Upper lobe of right lung (tissue), 1 donor: ENCODE data around the gene LENEP. TPM values are rescaled to one million over a fixed set of nuclear protein-coding genes. Genes with fewer than 3 reads are reported as not detected.

Experiments used
- ATAC-seq: fragments of 200-7000 bp; cut with Tn5 transposase; one replicate; pipeline ENCODE4 v1.9.1; 2020; ENCODE audit warnings: mild to moderate bottlenecking, moderate library complexity
- DNase-seq: peaks from one replicate; pipeline ENCODE4 v3.0.0-alpha.2; 2020
- H3K27ac ChIP-seq: fragments of 200-600 bp; one replicate; pipeline ENCODE4 v1.8.0; 2022
- H3K27me3 ChIP-seq: fragments of 200-600 bp; one replicate; pipeline ENCODE4 v1.8.0; 2022; ENCODE audit warnings: mild to moderate bottlenecking
- H3K36me3 ChIP-seq: fragments of 200-600 bp; one replicate; pipeline ENCODE4 v1.8.0; 2022
- H3K4me1 ChIP-seq: fragments of 200-600 bp; one replicate; pipeline ENCODE4 v1.8.0; 2022
- H3K4me3 ChIP-seq: fragments of 200-600 bp; one replicate; pipeline ENCODE4 v1.8.0; 2022; ENCODE audit warnings: mild to moderate bottlenecking
- H3K9me3 ChIP-seq: fragments of 200-600 bp; one replicate; pipeline ENCODE4 v1.8.0; 2022
- CTCF ChIP-seq: fragments of 200-600 bp; IDR thresholded peaks from one replicate; pipeline ENCODE4 v1.8.0; 2022; ENCODE audit warnings: antibody characterized with exemption
- intact Hi-C: fragments of 100-400 bp; cut with DNase I; formaldehyde crosslinking; loops from one replicate; pipeline ENCODE4 v1.11.0; 2022
- total RNA-seq: library from RNA; stranded (reverse); fragmentation: NEBNext Ultra II Directional; extraction: Animal tissue kit (Norgen Biotek cat#: 25700); gene quantifications from one replicate; pipeline ENCODE4 v1.2.1, GENCODE V29; 2021
- donor health status: DM: no; HTN: yes; CAD: no; lungs with severe emphysema.

LENEP gene
- total RNA-seq, 1 donor from 2014 or later: not detected

GRCh38 chr1:154962156-154962749, 31.1 kb upstream of the LENEP start:
- Histone ChIP-seq H3K27me3 (no peaks in the 10 kb centered on the region), H3K27ac (peak overlapping the region; percentile 98), H3K36me3 (peaks cover 52% of the 10 kb centered on the region), H3K4me3 (peak overlapping the region; percentile 90), H3K4me1 (peaks cover 19% of the 10 kb centered on the region), H3K9me3 (no peaks in the 10 kb centered on the region)
- TF ChIP-seq CTCF: no peak
- ATAC-seq (peak; percentile 7), DNase-seq (peak; percentile 69)
- intact Hi-C loops: no loop called here

- H3K4me3 ChIP-seq: peak overlapping the region; percentile 90
- TF ChIP-seq CTCF: no peak
- peak overlapping the region; percentile 98 for H3K27ac ChIP-seq
- H3K9me3 ChIP-seq: no peaks in the 10 kb centered on the region
- no peak for ATAC-seq
- intact Hi-C loops: no loop called here
- peaks cover 20% of the 10 kb centered on the region for H3K4me1 ChIP-seq
- H3K36me3 ChIP-seq: peaks cover 58% of the 10 kb centered on the region
- H3K27me3 ChIP-seq: no peaks in the 10 kb centered on the region
- DNase-seq: no peak
These were observed 30.5 kb upstream of the LENEP start for GRCh38 chr1:154962795-154963330.

GRCh38 chr1:154963643-154964042, 29.7 kb upstream of the LENEP start:
- Histone ChIP-seq H3K27me3 (no peaks in the 10 kb centered on the region), H3K4me1 (peaks cover 22% of the 10 kb centered on the region), H3K36me3 (peaks cover 62% of the 10 kb centered on the region), H3K9me3 (no peaks in the 10 kb centered on the region), H3K27ac (no peak overlapping the region), H3K4me3 (no peak overlapping the region)
- ATAC-seq (no peak), DNase-seq (no peak)
- no peak for TF ChIP-seq CTCF
- intact Hi-C loops: no loop called here

GRCh38 chr1:154964359-154964758, 29.0 kb upstream of the LENEP start:
- TF ChIP-seq CTCF: no peak
- Histone ChIP-seq H3K27me3 (no peaks in the 10 kb centered on the region), H3K4me3 (no peak overlapping the region), H3K4me1 (peaks cover 29% of the 10 kb centered on the region), H3K27ac (no peak overlapping the region), H3K9me3 (no peaks in the 10 kb centered on the region), H3K36me3 (peaks cover 60% of the 10 kb centered on the region)
- DNase-seq (no peak), ATAC-seq (no peak)
- intact Hi-C loops: no loop called here

GRCh38 chr1:154966111-154966510, 27.3 kb upstream of the LENEP start:
- Histone ChIP-seq H3K4me1 (peaks cover 35% of the 10 kb centered on the region), H3K27me3 (no peaks in the 10 kb centered on the region), H3K9me3 (no peaks in the 10 kb centered on the region), H3K36me3 (peaks cover 57% of the 10 kb centered on the region), H3K4me3 (no peak overlapping the region), H3K27ac (no peak overlapping the region)
- intact Hi-C loops: no loop called here
- DNase-seq (no peak), ATAC-seq (no peak)
- no peak for TF ChIP-seq CTCF
